Cerebellar nuclear complex (tissue), 1 donor: Measurements from ENCODE around the gene MCTP2.

Experiments
- DNase-seq, 2 experiments: peaks; one replicate each; lab custom pipeline; 2025; lab: John Stamatoyannopoulos, UW

The MCTP2 gene

DNA sequence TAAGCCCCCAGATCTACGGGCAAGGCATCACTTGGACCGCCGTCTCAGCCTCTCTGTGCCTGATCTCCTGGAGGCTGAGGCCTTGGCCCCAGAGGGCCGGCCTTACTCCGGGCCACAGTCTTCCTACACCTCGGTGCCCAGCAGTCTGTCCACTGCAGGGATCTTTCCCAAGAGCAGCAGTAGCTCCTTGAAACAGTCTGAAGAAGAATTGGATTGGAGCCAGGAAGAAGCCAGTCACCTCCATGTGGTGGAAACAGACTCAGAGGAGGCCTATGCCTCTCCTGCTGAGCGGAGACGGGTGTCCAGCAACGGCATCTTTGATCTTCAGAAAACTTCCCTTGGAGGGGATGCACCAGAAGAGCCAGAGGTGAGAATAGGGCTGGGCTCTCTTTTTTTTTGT, 67.0 kb downstream of the MCTP2 start:
- DNase-seq = no peak

DNA sequence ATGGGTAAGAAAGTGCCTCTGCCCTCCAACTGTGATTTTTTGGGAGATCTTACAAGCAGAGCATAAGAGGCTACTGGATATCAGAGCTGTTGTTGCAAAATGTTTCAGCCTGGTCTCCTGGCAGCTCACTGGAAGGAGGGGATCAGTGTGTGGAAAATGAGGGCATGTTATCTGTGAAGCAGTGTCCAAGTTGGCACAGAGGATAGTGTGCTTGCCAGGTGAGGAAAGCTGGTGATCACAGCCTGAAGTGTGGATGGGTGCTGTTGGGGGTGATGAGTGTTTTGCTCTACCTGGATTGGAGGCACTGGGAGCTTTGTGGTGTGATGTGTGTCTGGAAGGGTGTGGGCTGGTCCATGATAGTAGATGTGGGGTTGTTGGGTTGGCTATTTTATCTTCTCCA, 69.3 kb downstream of the MCTP2 start:
- no peak for DNase-seq

DNA sequence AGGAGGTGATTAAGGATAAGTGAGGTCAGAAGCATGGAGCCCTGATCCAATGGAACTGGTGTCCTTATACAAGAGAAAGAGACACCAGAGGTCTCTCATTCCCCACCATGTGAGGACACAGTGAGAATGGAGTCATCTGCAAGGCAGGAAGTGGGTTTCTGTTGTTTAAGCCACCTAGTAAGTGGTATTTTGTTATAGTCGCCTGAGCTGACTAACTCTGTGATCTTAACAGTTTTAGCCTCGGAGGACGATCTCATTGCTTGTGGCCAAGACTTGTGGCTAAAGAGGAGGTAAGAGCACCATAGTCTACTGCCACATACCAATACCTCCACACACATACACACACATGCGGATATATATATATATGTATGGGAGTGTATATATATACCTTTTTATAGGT, 73.8 kb downstream of the MCTP2 start:
- DNase-seq = no peak

DNA sequence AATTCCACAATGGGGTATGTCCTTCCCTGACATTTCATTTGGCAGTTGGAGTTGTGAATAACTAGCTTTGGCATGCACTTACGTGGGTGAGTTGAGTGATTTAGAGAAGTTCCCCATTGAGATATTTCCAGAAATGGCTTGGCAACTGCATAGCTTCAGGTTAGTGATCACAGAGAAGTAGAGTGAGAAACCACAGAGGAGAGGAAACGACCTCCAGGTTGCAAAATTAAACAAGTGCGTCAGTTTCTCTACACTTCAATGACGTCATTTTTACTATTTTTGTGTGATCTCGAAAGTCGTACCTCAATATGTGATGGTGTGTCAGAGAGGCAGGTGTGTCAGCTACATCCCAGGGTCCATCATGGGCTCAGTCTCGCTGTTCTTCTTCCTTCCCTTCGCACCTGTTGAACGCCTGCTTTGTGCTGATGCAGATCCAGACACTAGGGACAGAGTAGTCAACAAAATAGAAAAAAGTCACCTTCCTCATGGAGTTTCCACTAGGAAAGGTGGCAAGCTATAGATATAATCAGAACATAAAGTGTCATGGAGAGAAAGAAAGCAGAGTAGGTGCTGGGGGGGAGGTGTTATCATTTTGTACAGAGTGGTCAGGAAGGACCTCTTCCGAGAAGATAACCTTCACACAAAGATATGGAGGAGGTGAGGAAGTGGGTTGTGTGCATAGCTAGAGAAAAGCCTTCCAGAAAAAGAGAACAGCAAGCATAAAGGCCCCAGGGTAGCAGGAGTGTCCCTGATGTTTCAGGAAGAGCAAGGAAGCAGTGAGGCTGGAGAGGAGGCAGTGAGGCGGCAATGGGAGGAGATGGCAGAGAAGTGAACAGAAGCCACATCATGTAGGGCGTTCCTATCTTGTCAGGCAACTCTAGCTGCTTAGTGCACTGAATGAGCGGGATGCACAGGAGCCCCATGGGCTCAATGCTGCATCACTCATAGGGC, 75.6 kb downstream of the MCTP2 start:
- DNase-seq = no peak

DNA sequence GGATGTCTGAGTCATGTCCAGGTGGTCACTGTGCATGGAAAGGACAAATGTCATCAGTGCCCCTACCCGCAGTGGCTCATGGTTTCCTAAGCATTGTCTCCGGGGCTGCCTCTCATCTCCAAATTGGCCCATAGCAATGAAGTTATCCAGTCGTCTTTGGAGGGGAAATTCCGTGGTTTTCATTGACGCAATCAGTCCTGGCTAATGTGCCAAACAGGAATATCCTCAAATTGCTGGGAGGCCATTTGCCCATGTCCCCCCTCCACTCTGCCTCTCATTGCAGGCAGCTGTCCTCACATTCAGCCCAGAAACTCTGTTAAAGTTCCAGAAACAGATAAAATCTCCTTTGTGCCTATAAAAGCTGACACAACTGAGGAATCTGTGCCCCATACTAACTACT, 81.6 kb downstream of the MCTP2 start:
- DNase-seq = no peak

DNA sequence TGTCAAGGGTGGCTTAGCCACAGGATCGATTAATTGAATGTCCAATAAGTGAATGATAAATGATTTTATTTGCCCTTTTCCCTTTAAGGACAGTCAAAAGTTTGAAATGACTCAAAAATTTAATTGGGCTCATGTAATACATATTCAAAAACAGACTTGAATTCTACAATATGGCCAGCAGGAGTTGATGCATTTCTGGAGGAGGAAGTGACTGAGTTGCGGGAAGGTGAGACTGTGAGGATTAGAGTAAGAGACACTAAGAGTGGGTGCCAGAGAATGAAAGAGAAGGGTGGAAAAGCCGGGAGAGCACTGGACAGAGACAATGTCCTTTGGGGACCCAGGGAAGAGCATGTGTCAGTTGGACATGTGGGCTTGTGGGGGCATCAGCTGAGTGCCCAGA, 83.3 kb downstream of the MCTP2 start:
- no peak for DNase-seq

DNA sequence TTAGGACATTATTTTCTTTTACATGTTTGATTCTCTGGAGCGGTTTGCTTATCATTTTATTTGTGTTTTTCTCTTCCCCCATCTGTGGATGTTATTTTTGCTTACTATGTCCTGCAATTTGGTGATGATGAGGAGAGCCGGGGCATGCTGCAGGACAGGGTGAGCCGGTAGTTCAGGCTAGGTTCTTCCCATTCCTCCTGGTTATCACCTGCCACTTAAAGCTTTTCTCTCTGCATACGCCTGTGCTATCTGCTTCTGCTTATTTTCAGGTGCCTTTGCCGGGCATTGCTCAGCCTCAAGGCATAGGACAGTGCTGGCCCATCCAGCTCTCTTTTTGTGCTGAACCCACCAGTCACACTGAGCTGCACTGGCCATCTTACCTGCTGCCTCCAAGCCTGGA, 85.8 kb downstream of the MCTP2 start:
- DNase-seq = no peak

DNA sequence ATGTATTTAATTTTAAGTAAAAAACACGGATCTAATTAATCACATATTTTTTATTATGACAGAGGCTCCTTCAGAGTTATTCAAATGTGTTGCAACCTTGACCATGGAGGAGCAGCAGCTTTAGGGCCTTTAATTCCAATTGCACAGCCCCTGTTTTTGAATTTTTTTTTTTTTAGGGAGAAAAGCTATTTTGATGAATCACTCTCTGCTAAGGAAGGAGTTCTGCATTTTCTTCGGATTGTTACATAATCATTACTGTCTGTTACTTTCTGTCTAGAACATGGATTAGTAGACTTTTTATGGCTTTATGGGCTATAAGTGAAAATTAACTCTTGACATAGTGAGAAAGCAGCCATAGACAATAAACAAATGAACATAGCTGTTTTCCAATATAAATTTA, 90.8 kb downstream of the MCTP2 start:
- DNase-seq = no peak

DNA sequence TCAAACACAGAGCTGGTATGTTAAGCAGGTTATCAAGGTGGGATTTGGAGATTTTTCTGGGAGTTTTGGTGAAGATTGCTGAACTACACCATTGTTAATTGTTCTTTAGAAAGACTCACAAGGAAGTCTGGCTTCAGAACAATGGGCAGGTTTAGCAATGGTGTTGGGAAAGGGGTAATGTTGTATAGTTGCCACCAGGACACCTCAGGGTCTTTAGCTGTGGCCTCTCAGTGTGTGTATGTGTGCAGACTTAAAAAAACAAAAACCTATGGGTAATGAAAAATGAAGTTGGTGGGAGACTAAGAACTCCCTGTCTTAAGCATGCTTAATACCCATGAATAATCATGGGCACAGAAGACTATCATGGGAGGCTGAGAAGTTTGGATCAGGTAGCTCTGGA, 91.7 kb downstream of the MCTP2 start:
- DNase-seq = no peak

DNA sequence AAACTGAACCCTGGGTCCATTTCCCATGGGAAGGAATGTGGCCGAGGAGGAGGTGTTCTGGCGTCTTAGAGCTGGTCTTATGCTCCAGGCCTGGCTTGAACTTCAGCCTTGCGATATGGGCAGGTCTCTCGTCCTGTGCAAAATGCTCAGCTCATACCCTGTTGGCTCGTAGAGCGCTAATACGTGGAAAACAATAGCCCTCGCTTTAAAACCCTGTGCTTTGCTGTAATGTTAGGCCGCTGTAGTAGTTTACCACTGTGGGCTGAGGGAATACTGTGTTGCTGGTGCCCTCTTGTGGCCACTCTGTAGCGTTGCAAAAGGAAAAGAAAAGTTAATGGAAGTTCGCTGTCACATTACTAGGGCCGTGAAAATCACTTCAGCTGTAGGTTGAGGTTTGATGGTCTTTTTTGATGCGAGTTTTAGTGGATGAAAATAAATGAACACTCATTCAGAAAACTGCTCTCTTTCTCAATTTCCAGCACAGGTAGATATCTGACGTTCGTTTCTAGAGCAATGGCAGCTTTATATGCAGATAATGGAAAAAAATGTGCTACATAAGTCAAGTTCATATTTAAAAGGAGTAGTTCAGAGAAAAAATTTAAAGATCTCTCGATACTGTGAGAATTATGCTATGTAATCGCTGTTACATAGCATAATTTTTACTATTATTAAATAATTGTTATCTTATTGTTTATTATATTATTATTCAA, 92.9 kb downstream of the MCTP2 start:
- no peak for DNase-seq

DNA sequence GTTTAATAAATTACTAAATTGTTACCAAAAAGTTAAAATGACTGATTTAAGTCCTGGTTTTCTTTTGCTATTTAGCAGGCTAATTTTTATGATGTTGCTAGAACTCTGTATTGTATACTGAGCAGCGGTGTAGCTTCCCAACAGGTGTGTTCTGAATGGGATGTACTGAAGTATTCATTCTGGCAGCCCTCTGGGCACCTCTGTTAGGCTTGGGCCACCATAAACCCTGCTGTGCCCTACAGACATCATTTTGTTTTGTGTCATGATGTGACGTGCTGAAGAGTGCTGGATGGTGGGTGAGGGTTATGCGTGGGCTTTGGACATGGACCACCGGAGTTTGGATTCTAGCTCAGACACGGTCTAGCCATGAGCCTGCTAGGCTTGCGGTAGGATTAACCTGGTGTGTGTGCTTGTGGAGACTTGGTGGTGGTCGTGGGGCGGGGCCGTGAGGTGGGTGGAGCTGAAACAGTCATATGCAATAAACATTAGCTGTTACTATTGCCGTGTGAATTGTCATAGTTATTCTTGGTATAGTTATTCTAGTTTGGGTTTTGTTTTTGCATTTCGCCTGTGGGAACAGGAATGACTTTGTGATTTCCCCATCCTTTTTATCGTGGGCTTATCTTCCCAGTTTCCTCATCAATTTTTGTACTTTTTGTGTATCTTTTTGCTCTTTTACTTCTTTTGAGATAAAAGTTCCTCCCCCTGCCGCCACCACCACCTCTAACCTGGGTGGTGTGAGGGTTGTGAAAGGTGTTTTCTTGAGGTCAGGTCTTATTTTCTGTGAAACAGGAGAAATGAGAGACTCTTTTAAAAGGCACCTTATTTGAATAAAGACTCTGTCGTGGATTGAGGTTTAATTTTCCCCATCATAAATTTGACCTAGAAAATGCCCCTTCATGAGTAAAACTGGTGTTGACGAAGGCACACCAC, 93.7 kb downstream of the MCTP2 start:
- no peak for DNase-seq

DNA sequence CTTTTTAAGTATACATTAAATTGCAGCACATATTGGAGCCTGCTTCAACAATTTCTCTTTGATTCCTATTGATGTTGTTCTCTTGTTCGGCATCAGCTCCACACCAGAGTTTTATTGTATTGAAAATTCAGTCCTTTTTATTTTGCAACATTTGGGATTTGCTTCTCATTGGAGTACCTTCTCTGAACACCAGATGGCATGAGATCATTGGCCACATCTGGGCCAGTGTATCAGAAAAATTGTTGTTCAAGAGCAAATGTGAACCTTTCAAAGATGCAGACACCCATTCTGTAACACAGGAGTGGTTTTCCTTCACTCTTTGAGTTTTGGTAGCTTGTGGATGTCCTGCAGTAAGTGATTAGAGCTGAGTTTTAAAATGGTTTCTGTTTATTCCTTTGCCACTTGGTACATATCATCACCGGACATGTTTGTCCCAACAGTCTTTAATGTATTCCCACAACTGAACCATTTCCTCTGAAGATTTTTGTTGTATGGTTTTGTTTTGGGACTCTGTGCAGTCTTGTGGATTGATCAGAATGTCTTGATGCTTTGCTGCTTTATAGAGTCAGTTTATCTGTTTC, 96.1 kb downstream of the MCTP2 start:
- no peak for DNase-seq

DNA sequence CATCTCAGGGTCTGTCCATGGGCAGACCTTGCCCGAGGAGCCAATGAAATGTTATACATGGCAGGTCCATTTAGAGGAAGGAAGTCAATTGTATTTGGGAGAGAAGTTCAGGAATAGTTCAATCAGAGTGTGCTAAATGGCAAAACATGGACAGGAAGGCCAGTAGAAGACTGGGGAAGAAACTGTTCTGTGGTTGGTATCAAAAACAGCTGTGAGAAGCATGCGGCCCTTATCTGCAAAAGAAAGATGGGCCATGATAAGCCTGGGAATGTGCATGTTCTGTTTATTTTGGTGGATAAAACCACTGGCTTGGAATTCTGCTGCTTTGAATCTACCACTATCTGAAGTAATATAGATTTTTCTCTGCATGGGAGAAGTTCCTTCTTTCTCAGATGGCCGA, 100.4 kb downstream of the MCTP2 start:
- no peak for DNase-seq

DNA sequence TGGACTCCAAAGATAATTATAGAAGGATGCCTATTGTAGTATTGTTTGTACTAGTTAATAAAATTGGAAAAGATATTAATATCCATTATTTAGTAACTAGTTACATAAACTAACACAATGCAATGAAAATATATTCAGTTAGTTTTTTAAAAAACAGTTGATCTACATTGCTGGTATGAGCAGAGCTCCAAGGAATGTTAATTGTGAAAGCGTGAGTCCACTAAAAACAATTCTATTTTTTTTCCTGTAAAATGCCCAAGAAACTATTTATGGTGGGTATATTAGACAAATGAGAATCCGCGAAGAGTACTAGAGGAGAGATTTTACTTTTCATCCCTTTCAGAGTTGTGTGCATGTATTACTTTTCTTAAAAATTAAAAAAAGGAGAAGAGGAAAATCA, 104.3 kb downstream of the MCTP2 start:
- no peak for DNase-seq

DNA sequence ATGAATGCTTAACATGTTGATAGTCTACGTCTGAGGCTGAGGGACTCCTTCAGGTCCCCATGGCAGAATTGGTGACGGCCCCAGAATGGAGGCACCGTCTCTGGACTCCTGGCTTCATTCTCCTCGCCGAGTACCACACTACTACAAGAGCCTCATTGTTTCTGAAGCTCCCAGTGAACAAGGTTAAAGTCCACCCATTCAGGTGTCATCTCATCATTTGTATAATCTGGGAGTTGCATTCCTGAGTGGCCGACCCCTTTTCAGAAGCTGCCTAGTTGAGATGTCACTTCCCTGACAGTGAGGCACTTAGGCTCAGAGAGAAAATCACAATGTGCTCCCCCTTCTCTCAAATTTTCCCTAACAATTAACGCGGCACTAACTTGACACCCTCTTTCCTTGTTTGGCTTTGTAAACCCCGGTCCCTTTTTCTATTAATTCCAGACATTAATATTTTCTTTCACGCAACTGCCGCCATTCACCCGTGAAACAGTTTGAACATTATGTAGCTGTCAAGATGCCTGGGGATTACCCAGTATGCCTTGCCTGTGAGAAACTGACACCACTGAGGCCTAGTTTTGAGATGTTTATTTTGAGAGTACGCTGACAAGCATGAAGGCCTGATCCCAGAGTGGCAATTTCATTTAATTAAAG, 105.6 kb downstream of the MCTP2 start:
- no peak for DNase-seq

DNA sequence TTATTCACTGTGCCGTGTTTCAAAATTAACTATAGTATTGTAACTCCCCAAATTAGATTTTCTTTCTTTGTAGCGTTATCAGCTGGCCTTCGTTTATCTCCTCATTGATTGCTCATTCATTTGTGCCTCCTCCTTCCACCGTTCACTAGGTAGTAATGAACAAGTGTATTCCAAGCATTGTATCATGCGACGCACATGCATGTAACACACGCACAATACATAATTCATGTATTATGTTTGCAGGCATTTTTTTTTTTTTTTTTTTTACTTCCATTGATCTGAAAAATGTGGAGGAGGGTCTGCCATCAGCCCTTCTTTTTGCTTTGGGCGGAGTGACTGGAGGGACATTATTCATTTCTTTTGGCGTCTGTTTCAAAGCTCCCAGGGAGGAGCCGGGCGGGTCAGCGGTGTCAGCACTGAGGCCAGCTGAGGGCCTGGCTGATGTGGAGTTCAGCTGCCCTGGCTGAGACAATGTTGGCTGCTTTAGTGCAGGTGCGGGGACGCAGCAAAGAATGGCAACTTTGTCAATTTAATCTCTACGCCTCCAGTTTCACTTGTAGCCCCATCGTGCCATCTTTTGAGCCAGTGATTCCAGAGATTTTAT, 107.0 kb downstream of the MCTP2 start:
- no peak for DNase-seq

DNA sequence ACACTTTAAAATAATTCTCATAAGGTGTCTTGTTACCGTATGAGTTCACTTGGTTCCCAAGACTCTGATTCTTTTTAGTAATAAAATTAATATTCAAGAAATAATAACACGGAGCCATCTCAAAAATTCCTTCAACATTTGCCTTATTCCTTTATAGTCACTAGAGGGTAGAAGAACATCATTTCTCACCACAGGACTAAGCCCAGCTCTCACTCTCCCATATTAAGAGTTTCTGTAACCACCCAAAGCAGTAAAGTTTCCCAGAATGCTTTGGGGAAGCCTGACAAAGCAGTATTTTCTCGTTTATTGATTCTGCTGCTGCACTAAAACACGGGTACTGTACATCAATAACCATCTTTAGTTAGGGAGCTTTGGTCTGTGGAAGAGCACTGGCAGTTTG, 114.9 kb downstream of the MCTP2 start:
- DNase-seq = no peak

DNA sequence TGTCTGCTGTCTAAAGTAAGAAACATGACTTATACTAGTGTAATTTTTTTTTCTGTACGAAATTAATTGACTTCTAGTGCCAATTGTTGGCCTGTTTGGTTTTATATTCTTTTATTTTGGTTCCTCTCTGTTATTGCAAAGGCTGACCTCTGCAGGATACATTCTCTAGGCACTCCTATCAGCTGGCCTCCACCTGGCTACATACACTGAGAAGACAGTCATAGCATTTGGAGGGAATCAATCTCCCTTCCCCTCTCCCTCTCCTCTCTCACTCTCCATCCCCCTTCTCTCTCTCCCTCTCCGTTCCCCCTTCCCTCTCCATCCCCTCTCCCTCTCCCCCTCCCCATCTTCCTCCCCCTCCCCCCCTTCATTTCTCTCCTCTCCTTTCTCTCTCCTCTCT, 116.7 kb downstream of the MCTP2 start:
- no peak for DNase-seq

DNA sequence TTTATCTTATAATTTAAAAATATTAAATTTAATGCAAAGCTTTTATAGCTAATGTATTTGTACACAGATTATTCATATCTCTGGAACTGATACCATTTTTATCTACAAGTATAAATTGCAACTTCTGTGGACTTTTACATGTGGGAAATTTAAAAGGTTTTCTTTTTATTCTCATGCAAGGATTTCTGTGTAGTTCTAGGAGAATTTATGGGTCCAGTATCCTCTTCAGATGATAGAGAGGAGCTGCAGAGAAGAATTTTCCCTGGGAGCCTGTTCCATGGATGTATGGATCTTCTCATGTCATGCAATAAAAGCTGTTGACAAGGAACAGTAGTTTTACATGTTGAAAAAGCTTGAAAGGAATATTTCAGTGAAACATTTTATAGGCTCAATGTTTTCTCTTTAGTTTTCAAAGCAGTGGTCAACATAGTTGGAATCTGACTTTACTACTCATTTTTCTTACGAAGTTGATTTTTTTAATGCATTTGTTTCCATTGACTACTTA, 119.7 kb downstream of the MCTP2 start:
- no peak for DNase-seq

DNA sequence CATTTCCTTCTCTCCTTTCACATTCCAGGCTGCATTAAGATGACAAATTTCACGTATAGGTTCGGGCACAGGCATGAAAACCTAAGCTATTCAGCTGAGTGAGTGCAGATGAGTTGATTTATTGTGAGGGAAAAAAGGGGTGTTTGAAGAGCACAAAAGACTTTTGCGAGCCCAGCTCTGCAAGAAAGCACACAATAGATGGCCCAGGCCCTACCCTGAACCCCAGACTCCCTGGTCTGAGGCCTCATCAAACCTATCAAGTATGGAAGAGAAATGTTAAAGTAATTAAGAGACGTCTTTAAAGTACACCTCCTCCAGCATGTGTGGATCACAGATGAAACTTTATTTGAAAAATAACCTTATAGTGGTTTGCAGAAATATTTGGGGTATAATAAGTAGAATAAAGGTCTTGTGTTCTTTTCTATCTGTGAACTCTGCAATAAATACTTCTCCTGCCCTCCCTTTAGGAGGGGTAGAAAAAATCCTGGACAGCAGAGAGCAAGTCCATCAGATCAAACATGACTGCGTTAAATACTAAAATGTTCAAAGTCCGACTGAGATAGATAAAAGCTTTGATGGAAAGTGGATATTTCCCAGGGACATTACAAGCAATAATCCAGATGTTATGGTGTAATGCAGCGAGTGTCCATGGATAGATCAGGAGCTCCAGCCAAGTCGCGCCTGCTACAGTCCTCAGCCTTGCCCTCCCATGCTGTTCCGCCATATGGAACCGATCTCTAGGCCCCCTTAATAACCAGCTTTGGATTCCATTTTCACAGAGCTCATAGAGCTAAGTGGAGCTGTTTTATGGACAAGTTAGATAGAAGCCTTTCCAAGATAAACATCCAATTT, 121.5 kb downstream of the MCTP2 start:
- no peak for DNase-seq
